PFSK-1 (cell line): Measurements from ENCODE around the gene NODAL.

Experiments used
- FOXP2 ChIP-seq: optimal IDR thresholded peaks from 2 replicates; pipeline ENCODE3; 2011; ENCODE audit warnings: borderline replicate concordance, control low read depth, inconsistent platforms; ENCODE audit not compliant: insufficient read depth; ENCODE audit errors: extremely low read length, extremely low read depth
- POLR2AphosphoS5 ChIP-seq: IDR thresholded peaks from 2 replicates; pipeline ENCODE4 v1.6.1; 2012; ENCODE audit warnings: low read depth, mild to moderate bottlenecking, control low read depth, low read length, moderate library complexity
- SIN3A ChIP-seq: IDR thresholded peaks from 2 replicates; pipeline ENCODE4 v1.6.1; 2012; ENCODE audit warnings: mild to moderate bottlenecking, low read length, moderate library complexity, borderline replicate concordance; ENCODE audit not compliant: insufficient read depth
- TAF1 ChIP-seq: IDR thresholded peaks from 2 replicates; pipeline ENCODE4 v1.6.1; 2012; ENCODE audit warnings: low read length, control low read depth, borderline replicate concordance; ENCODE audit not compliant: insufficient read depth
- TF ChIP-seq, protein P1 (sequence below), 2 experiments: IDR thresholded peaks; 2 replicates each; pipeline versions ENCODE4 v1.6.1 to v1.8.0; 2011 to 2012; ENCODE audit warnings: low read depth in 2 of 2, low read length in 2 of 2, control low read depth in 1 of 2, inconsistent platforms in 1 of 2, mild to moderate bottlenecking in 1 of 2, moderate library complexity in 1 of 2; ENCODE audit not compliant: insufficient read depth in 1 of 2

The NODAL gene

DNA sequence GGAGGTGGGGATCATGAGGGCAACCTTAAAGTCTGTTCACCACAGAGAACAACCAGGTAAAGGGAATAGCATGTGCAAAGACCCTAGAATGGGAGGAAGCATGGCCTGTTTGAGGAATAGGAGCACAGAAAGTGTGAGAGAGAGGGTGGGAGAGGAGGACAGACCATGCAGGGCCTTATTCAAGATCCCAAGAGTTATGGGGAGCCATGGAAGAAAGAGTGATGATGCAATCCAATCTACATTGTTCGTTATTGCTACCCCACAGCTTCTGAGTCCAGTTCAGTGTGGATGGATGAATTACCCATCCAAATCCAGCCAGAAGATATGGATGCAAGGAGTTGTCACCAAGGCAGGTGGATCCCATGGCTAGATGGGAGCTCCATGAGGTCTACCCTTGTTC is 45.3 kb downstream of the NODAL start:
- TF ChIP-seq TAF1 = no peak
- TF ChIP-seq, protein P1, sequence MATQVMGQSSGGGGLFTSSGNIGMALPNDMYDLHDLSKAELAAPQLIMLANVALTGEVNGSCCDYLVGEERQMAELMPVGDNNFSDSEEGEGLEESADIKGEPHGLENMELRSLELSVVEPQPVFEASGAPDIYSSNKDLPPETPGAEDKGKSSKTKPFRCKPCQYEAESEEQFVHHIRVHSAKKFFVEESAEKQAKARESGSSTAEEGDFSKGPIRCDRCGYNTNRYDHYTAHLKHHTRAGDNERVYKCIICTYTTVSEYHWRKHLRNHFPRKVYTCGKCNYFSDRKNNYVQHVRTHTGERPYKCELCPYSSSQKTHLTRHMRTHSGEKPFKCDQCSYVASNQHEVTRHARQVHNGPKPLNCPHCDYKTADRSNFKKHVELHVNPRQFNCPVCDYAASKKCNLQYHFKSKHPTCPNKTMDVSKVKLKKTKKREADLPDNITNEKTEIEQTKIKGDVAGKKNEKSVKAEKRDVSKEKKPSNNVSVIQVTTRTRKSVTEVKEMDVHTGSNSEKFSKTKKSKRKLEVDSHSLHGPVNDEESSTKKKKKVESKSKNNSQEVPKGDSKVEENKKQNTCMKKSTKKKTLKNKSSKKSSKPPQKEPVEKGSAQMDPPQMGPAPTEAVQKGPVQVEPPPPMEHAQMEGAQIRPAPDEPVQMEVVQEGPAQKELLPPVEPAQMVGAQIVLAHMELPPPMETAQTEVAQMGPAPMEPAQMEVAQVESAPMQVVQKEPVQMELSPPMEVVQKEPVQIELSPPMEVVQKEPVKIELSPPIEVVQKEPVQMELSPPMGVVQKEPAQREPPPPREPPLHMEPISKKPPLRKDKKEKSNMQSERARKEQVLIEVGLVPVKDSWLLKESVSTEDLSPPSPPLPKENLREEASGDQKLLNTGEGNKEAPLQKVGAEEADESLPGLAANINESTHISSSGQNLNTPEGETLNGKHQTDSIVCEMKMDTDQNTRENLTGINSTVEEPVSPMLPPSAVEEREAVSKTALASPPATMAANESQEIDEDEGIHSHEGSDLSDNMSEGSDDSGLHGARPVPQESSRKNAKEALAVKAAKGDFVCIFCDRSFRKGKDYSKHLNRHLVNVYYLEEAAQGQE (IDR thresholded peaks at IDR 0.05; ENCODE audit: insufficient read depth in 1 of 2, low read depth in 2 of 2, low read length in 2 of 2) = no peak
- TF ChIP-seq POLR2AphosphoS5 = no peak
- TF ChIP-seq SIN3A = no peak

DNA sequence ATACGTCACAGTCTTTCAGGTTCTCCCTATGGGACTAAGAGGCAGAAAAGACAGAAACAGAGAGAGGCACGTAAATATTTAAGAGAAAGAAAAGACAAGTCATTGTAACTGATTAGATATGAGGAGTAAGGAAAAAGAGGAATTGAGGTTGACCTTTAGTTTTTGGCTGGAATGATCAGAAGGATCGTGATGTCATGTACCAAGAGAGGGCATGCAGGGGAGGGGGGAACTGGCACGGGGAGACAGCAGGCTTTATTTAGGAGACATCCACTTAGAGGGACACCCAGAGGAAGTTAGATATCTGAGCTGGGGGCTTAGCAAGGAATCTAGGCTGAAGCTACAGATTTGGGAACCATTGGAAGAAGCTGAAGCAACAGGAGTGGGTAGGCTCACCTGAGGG is 49.8 kb downstream of the NODAL start:
- TF ChIP-seq FOXP2 = no peak
- no peak for TF ChIP-seq SIN3A
- TF ChIP-seq, protein P1 (IDR thresholded peaks at IDR 0.05; ENCODE audit: insufficient read depth in 1 of 2, low read depth in 2 of 2, low read length in 2 of 2) = no peak
- no peak for TF ChIP-seq POLR2AphosphoS5
